GM12891 (cell line): ENCODE data around the gene EPO.

ENCODE experiments used
- DNase-seq: peaks from one replicate; pipeline ENCODE4 v3.0.0; 2011; ENCODE audit warnings: low spot score; ENCODE audit not compliant: insufficient read length
- FAIRE-seq: peaks from 2 replicates; lab custom pipeline; 2011; peaks lifted over from hg19 to GRCh38; lab: Jason Lieb, UNC
- PAX5 ChIP-seq: IDR thresholded peaks from 2 replicates; pipeline ENCODE4 v1.6.1; 2011; ENCODE audit warnings: low read length, moderate library complexity, mild to moderate bottlenecking; ENCODE audit not compliant: insufficient read depth, severe bottlenecking
- POLR2A ChIP-seq: IDR thresholded peaks from 2 replicates; pipeline ENCODE4 v1.6.1; 2011; ENCODE audit warnings: low read depth, low read length, control low read depth
- POLR2AphosphoS5 ChIP-seq: IDR thresholded peaks from 2 replicates; pipeline ENCODE4 v1.6.1; 2011; ENCODE audit warnings: low read depth, low read length, control low read depth
- POU2F2 ChIP-seq: IDR thresholded peaks from 2 replicates; pipeline ENCODE4 v1.6.1; 2011; ENCODE audit warnings: low read depth, mild to moderate bottlenecking, control low read depth, low read length, moderate library complexity
- SPI1 ChIP-seq: IDR thresholded peaks from 2 replicates; pipeline ENCODE4 v1.6.1; 2011; ENCODE audit warnings: low read depth, low read length, control low read depth
- TAF1 ChIP-seq: IDR thresholded peaks from 2 replicates; pipeline ENCODE4 v1.6.1; 2011; ENCODE audit warnings: low read depth, low read length, control low read depth

Gene EPO

GRCh38 chr7:100682991-100683658 lies 37.1 kb upstream of the EPO start:
- TF ChIP-seq POLR2A (no peak), TAF1 (no peak), SPI1 (no peak), POU2F2 (no peak), POLR2AphosphoS5 (no peak), PAX5 (no peak)
- DNase-seq, result peak; percentile 15
- FAIRE-seq, result no peak

GRCh38 chr7:100683659-100684533 lies 36.4 kb upstream of the EPO start:
- FAIRE-seq (no peak), DNase-seq (peak; percentile 16)

GRCh38 chr7:100684534-100685042 lies 35.7 kb upstream of the EPO start:
- TF ChIP-seq TAF1 (no peak), PAX5 (no peak), SPI1 (no peak), POU2F2 (no peak)
- DNase-seq, result no peak
- no peak for FAIRE-seq

More at GRCh38 chr7:100683659-100684533, 36.4 kb upstream of the EPO start:
- TF ChIP-seq POLR2AphosphoS5, result no peak
- no peak for TF ChIP-seq POU2F2
- no peak for TF ChIP-seq SPI1
- no peak for TF ChIP-seq PAX5
- TF ChIP-seq POLR2A, result no peak
- no peak for TF ChIP-seq TAF1

- peak; percentile 13 for DNase-seq
- TF ChIP-seq POLR2AphosphoS5, result no peak
- no peak for TF ChIP-seq SPI1
- FAIRE-seq, result no peak
Observed at GRCh38 chr7:100685049-100685605, 35.1 kb upstream of the EPO start.

GRCh38 chr7:100685631-100686145 lies 34.6 kb upstream of the EPO start:
- FAIRE-seq, result no peak
- no peak for TF ChIP-seq SPI1
- peak; percentile 11 for DNase-seq

GRCh38 chr7:100686201-100686821 lies 34.0 kb upstream of the EPO start:
- TF ChIP-seq POLR2A (no peak), TAF1 (no peak), POLR2AphosphoS5 (no peak), SPI1 (no peak), PAX5 (no peak), POU2F2 (no peak)
- no peak for DNase-seq
- no peak for FAIRE-seq

GRCh38 chr7:100686822-100687211 lies 33.5 kb upstream of the EPO start:
- FAIRE-seq (no peak), DNase-seq (no peak)
- no peak for TF ChIP-seq POU2F2
- TF ChIP-seq POLR2A, result no peak
- TF ChIP-seq TAF1, result no peak
- TF ChIP-seq POLR2AphosphoS5, result no peak
- TF ChIP-seq SPI1, result no peak
- no peak for TF ChIP-seq PAX5

- TF ChIP-seq POU2F2, result no peak
- TF ChIP-seq TAF1, result no peak
- TF ChIP-seq POLR2A, result no peak
- TF ChIP-seq POLR2AphosphoS5, result no peak
- TF ChIP-seq PAX5, result no peak
- no peak for TF ChIP-seq SPI1
- FAIRE-seq (no peak), DNase-seq (no peak)
Observed at GRCh38 chr7:100687261-100687660, 33.0 kb upstream of the EPO start.

- FAIRE-seq, result no peak
- DNase-seq, result peak; percentile 10
- TF ChIP-seq POLR2AphosphoS5, result no peak
- TF ChIP-seq POU2F2, result no peak
- no peak for TF ChIP-seq TAF1
- TF ChIP-seq PAX5, result no peak
- no peak for TF ChIP-seq SPI1
- TF ChIP-seq POLR2A, result no peak
Observed at GRCh38 chr7:100687751-100688300, 32.4 kb upstream of the EPO start.
